ENCODE results near the gene RALGPS1.

The RALGPS1 gene

GRCh38 chr9:127102788-127103187, 188.2 kb downstream of the RALGPS1 start:
- no peak for DNase-seq

GRCh38 chr9:127104581-127105311, 190.2 kb downstream of the RALGPS1 start:
- peak in 1 of 14 donors; percentile 66 for DNase-seq

DNA sequence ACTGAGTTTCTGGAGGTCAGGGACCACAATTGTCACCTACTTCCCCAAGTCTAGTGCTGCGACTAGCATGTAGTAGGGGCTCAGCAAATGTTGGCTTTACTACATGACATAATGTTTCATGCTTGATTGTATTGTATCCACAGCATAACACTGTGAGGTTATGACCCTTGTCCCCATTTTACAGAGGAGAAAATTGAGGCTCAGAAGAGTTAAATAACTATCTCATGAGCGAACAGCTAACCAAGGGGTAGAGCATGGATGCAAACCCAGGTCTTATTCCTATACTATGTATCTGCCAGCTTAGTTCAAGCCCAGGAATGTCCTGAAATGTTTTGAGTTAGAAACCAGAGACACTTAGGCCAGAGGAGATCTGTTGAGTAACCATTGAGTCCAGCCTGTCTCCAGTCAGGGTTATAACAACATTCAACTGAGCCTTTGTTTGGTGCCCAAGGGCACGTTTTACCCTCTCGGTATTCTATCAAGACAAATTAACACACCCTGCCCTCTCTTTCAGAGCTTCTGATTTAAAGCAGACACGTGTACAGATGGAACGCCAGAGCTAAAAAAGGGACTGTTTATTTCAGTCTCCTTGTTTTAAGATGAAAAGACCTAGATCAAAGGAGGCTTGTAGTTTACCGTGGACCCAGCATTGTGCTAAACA, 191.4 kb downstream of the RALGPS1 start:
- DNase-seq, result no peak

DNA sequence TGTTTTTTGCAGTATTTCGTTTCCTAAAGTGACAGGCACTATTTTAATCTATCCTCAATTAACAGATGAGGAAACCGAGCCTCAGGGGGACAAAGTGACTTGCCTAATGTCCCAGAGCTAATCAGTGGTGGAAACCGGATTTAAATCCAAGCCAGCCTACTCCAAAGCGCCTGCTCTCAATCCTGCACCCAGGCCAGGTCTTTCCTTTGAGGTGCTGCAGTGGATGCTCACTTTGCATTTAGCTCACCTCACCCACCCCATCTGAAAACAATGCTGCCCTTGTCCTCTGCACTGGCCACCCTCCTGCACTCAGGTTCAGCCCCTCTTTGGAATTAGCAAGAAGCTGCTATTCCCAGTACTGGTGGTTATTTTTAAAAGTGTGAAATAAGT, 191.9 kb downstream of the RALGPS1 start:
- no peak for DNase-seq

DNA sequence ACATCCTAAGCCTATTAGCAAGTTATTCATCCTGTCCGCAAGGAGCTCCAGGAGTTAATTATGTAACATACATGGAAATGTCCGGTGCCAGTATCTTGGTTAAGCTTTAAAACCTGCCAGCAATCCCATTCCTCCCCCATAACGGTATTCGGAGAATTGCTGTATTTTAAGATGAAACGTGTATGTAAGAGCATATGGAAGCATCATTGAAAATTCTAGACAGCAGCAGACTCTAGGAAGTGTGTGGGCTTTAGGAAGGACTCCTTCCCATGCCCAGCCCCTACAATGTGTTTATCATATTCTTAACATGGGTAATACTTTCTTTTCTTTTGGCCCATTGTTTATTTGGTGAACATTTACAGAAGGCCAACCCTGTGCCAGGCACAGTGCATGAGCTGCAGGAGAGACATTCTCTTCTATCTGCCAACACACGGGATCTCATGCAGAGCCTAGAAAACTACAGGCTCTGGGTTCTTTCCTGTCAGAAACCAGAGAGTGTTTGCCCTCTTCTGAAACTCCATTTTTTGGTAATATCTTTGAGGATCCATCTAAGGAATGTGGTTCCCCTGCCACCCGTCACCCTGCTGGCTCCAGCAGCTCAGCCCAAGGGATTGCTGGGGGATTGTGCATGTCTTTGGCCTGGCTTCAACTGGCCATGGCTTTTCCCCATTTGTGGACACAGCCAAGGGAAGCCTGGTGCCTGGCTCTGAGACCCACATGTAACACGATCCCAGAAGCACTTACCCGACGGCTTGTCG, 192.8 kb downstream of the RALGPS1 start:
- DNase-seq, result peak in 2 of 14 donors; percentile 32 to 62

- peak in 1 of 14 donors; percentile 26 for DNase-seq
Observed at GRCh38 chr9:127107929-127108876, 193.6 kb downstream of the RALGPS1 start.

DNA sequence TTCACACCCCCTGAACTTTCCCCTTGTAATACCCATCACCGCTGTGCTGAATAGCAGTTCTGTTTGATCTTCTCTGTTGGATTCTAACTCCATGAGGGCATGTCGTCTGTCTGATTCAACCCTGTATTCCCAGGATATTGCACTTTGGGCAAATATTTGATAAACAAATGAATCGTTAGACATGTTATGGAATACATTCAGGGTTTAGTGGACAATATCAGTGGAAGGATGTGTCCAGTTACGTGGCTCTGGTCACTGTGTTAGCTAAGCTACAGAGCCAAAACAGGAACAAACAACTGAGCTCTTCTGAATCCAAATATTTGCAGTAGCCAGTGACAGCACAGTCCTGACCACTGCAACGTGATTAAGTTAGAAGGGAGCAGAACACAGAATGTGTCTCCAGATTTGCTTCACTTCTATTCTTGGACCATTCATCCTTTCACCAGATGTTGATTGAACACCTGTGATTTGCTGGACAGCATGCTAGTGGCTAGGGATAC, 194.7 kb downstream of the RALGPS1 start:
- no peak for DNase-seq

DNA sequence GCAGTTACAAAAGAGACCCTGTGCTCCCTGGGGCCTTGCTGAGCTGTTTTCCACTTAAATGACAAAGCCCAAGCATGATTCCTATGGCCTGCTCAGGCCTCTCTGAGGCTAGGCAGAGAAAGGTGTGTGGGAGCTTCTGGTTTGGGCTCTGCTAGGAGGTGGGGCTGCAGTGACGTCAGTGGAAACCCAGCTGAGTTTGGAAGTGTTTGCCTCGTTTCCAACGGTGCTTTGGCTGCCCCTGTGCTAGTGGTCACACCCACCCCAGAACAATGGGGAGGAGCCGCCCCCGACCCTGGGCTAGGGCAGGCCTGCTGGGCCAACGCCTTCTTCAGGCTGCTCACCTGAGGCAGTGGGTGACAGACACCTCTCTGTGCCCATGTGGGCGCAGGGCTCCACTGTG, 197.5 kb downstream of the RALGPS1 start:
- peak in 1 of 14 donors; percentile 75 for DNase-seq

DNA sequence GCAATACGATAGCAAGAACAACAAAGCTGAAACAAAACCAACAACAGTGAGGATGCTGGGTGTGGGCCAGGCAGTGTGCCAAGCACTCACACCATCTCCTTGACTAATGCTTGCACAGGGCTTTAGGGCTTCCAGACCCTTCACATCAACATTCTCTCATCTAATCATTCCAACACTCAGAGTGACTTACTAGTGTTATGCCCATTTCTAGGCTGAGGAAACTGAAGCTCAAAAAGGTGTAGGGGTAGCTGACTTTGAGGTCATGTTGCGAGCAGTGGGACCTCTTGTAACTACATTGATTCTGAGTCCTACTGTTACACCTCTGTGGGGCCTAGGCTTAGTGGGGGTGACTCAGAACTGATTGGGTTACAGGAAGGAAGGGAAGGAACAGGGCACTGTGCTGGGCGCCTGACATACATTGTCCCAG, 198.2 kb downstream of the RALGPS1 start:
- no peak for DNase-seq

DNA sequence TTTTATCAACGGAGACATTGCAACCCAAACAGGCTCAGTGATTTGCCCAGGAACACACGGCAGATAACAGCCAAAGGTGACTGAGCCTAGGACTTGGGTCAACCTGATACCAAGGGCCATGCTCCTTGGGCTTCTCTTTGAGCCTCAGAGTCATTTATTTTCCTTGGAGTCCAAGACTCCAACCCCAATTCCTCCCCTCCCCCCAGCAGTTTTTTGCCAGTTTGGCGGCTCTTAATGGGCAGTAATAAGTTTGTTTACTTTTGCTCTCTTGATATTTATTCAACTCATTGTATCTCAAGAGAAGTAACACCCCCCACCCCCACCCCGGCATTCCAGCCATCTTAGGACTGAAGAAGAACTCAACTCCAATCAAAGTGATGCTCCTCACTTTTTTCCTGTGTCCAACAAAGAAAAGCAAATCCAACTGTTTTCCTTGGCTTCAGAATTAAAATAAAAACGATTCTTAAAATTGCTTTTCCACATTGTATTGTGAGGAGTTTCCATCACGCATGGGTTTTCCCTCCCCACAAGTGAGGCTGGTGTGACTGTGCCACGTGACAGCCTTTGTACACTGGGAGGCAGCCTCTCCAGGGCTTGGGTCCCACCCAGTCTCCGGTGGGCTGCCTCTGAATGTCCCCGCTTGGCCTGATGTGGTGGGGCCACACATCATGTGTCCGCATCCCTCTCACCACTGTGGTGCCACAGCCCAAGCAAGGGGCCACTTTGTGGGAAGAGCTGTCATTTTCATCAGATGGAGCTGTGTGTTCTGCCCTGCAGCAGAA, 198.8 kb downstream of the RALGPS1 start:
- no peak for DNase-seq

- DNase-seq, result peak in 2 of 14 donors; percentile 71 to 80
Observed at GRCh38 chr9:127114606-127115005, 200.0 kb downstream of the RALGPS1 start.

DNA sequence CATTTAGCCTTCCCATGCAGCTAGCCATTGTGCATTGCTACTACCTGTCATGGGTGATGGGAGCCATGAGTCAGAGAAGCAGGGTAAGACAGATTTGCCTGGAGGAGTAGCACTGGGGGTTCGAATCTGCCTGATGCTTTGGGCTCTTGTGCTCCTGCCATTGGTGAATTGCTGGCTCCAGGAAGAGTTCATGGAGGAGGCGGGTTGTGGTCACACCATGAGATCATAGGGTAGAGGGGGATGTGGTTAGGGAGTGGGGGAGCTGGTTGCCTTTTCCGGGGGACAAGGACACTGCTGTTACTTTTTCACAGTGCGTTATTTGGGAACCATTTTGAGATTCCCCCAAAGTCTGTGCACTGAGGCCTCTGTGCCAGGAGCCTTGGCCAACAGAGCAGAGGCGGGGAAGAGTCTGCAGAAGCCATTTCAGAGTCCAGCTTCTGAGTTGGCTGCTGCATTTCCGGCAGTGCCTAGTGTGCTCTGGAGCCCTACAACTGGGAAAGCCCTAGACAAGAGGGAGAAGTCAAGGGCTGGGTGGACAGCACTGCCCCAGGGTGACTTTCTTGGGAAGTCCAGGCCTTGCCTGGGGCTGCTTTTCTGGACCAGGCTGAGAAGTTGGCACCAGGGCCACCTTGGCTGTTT, 201.6 kb downstream of the RALGPS1 start:
- no peak for DNase-seq

GRCh38 chr9:127116957-127117356, 202.4 kb downstream of the RALGPS1 start:
- peak in 1 of 14 donors; percentile 34 for DNase-seq

DNA sequence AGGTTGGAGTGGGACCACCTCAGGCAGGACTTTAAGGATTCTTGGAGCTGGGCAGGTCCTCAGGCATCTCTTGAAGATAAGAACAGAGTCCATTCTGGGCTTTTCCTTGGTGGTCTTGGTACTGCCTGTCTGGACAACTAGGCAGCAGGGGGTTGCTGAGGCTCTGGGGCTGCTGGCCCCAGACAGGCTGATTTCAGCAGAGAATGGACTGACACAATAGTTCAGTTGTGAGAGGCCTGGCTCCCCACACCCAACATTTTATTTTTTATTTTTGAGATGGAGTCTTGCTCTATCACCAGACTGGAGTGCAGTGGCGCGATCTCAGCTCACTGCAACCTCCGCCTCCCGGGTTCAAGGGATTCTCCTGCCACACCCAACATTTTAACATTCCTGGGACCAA, 203.2 kb downstream of the RALGPS1 start:
- no peak for DNase-seq

DNA sequence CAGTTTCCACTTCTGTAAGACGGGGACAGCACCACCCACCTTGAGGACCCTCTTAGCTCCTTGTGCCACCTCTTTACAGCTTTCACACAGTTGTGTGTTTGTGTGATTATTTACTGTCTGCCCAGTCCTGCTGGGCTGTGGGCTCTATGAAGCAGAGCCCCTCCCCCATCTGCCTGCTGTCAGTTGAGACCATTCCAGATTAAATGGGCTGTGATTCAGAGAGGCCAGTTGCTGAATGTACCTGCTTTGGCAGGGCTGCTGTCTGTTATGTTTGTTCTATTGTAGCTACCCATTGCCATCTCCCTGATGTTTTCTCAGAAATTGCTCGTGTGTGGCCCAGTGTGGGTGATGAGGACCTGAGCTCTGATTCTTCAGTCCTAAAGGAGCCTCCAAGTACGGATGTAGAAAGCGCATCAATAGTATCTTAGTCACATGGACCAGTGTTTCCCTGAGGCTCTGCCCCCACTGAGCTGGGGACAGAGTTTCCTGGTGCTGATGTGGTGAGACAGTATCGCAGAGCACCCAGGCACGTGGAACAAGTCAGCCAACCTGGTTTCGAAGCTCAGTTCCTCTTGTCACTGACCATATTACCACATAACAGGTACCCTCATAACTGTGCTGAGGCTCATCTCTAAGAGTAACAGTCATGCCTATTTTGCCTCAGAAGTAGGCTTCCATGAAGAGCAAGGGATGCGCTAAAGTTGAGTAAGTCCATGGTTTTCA, 204.2 kb downstream of the RALGPS1 start:
- peak in 1 of 14 donors; percentile 80 for DNase-seq

- no peak for DNase-seq
Observed at GRCh38 chr9:127119320-127119709, 204.7 kb downstream of the RALGPS1 start.

DNA sequence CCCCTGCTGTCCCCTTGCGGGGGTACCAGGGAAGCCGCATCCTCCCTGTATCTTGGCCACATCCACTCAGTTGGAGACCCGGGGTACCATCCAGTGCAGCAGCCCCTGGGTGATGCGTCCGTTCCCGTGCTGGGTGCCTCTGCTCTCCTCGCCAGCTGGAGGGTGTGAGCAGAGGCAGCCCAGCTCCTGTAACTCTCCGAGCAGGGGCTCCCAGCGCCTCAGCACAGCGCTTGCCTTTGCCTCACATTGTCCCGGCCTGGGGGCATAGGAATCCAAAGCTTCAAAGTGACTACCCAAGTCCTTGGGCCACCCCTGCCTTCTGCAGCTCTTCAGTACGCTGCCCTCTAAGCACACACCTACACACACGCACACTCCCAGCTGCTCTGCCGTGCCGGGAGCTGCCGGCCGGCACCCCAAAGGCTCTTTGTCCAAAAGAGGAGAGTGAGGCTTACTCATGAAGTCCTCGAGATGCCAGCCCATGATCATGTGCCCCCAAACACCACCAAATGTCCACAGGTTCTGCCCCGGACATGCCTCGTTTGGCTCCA, 207.1 kb downstream of the RALGPS1 start:
- DNase-seq, result peak in 8 of 14 donors; percentile 54 to 74 (median 66)

DNA sequence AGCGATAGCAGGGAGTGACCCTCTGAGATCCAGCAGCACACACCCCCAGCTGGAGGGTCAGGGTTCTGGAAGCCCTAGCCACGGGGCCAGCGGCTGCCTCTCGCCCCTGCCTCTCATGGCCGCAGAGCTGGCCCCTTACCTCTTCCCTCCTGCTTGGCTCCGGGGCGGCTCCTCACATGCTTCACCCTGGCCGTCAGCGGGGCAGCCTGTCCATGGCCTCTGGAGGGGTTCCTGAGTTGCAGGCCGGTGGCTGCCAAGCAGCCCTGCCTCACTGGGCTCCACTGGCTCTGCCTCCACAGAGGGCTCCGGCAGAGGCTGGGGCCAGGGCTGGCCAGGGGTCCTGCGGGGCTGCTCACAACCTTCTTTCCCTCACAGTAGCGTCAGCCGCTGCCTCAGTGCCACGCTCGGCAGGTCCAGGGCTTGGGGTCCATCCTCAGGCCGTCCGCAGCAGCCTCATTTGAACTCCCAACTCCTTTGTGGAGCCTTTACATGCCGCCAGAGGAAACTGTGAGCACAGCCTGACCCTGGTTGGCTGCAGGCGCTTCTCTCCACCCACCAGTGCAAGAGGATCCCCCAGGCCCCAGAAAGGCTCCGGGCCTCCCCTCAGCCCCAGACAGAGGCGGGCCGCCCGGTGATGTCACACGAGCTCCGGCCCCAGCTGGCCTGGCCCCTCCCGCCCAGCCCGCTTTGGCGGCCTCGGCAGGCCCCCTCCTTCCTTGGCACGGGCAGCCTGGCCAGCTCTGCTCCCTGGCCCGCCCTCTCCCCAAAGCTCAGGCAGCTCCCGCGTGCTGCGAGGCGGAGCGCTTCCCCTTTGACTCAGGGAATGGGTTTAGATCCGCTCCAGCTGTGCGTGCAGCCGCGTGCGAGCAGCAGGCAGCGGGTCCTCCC, 207.8 kb downstream of the RALGPS1 start, which contains the start of gene ANGPTL2:
Gene ANGPTL2, minus strand, starts transcription at position 460 of the 888 bp plus-strand sequence. CDS start 13,904 bp downstream, outside the sequence.
- peak; percentile 38 to 97 (median 85) for DNase-seq

All from C1 segment of cervical spinal cord (tissue), 14 donors.